Activated CD4-positive, CD25-positive, alpha-beta regulatory T cell treated with anti-CD3 and anti-CD28 coated beads, Interleukin-2, amount 50 U/mL, for 24 hours (primary cell): ENCODE results near the gene UMOD.
A peak's percentile ranks its signal among the peaks of the same experiment; 100 is the strongest.

Source experiments
- ATAC-seq, 2 donors: fragments of 150-1000 bp; cut with Tn5 transposase; one replicate each; pipeline ENCODE4 v1.10.0; 2021; ENCODE audit warnings: mild to moderate bottlenecking in 1 of 2, moderate library complexity in 1 of 2

Gene UMOD

DNA sequence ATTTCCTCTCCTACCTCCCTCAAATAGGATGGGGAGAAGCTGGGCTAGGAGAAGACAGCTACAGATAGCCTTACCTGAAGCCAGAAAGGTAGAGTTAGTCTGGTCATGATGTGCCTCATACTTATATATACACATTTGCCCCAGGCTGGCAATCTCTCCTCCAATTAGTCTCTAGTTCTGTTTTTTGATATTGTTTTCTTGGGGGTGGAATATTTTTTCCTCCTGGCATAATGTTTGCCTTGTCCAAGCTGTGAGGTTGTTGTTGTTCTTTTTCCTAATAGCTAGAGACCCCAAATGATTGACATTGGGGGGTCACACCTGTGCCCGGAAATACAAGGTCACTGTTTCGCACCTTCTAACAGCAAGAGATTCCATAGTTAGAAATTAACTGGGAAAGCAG lies at the start of gene UMOD:
Gene UMOD (minus strand): TSS at position 101 of the 400 bp plus-strand sequence. CDS start 1,978 bp downstream, outside the sequence.
- no peak for ATAC-seq

DNA sequence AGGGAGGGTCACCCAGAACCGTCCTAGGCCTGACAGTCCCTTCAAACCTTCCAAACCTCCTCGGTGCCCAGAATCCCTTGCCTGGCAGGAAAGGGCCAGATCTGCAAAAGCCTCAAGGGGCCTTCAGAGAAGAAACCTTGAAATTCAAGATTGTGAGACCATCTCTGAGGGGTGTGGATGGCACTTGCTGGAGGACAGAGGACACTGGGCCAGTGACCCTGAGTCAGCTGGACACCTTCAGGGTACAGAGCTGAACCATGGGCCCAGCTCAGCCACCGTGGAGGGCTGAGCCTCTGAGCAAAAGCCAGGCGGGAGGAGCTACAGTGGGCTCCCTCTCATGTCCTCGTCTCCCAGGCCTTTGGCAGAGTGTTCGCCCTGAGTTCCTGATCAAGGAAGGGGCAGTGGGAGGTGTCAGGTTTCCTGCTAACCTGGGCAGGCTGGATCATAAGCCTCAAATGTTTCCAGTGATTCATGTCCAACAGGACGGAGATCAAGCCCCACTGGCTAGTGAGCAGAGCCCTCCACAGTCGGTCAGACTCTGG lies 49.0 kb upstream of the UMOD start:
- ATAC-seq = no peak

DNA sequence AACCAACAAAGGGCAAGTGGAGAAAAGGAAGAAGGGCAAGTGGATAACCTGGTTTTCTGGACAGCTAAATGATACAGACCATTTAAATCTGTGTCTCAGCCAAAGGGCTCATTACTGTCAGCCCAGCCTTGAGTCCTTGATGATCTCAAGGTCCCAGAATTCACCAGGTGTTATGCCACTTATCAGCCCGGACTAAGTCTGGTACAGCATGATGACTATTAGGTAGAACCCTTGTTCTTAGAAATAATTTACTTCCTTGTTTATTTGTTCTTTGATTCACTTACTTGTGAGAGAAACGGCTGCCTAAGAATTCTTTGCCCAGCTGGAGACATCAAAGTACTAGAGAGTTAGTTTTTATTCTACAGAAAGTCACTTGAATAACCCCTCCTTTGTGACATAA lies 48.6 kb upstream of the UMOD start:
- ATAC-seq = no peak

DNA sequence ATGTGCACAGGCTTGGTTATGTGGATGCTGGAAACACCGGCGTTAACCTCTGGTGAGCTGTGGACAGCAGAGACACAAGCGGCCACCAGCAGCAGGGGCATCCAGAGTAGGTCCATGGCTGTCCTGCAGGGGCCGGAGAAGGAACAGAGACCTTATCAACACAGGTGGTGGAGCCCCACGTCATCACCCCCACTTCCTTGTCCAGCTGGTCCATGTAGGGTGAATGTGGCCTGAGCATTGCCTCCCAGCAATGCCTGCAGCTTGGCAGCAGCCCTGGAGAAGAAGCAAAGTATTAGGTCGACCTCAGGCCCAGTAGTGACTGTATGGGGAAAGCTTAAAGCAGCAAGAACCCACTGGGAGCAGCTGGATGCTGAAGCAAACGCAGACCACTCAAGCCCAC lies 46.7 kb upstream of the UMOD start:
- ATAC-seq = no peak

DNA sequence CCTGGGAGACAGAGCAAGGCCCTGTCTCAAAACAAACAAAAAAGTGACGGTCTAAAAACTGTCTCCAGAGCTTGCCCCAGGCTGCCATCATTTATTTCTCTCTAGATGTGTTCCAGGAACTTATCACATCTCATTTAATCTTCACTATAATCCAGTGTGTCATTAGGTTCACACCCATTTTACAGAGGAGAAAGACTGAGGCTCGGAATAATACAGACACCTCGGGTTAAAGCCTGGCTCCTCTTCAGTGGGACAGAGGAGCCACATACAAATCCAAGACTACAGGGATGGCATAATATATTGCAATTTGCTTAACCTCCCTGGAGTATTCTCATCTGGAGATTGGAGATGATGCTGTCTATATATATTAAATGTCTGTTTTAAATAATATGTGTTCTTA lies 46.1 kb upstream of the UMOD start:
- no peak for ATAC-seq

DNA sequence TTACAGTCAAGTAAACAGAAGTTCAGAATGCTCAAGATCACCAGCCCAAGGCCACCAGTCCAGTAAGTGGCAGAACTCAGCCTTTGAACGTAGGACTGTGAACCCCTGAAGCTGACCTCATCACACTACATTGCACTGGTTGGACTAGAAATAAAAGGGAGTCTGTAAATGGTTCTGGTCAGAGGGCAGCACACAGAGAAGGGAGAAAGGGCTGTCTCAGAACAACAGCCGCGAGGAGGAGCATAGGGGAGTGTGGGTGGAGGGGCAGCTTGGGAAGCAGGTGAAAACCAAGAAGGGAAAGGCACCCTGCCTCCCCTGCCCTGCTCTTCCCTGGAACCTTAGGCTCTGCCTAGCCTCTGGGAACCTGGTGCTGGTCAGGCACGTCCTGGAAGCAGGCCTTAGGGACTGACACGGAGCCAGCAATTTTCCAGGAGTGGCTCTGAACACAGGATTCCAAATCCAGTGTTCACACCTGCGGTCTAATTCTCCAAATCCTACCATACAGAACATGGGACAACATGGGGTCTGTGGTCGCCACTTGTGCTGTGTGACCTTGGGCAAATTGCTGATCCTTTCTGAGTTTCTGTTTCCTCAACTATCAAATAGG lies 45.1 kb upstream of the UMOD start:
- ATAC-seq = no peak

DNA sequence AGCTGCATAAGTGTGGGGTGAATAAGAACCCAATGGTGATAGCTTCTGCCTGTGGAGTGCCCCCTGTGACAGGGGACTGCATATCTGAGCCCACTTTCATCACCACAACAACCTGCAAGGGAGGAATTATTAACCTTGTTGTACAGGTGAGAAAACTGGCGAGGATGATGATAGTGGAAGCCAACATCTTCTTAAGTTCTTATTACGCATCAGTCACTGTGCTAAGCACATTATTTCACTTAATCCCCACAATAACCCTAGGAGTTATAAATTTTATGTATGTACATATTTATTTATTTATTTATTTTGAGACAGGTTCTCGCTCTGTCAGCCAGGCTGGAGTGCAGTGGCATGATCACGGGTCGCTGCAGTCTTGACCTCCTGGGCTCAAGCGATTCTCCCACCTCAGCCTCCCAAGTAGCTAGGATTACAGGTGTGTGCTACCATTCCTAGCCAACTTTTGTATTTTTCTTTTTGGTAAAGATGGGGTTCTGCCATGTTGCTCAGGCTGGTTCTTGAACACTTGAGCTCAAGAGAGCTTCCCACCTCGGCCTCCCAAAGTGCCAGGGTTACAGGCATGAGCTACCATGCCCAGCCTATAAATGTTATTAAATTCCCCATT lies 44.4 kb upstream of the UMOD start:
- no peak for ATAC-seq

DNA sequence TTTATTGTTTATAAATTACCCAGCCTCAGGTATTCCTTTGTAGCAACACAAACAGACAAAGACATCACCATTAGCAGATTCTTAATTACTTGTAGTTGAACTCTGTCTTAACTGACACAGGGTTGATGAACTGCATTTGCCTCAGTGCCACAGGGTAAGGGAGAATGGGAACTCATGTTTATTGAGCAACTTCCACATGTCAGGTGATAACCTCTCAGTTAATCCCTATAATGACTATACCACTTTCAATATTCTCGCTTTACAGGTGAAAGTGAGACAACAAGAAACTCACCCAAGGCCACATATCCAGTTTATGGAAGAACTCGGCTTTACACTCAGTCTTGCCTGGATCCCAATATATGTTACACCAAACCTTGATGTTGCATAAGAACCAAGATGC lies 43.4 kb upstream of the UMOD start:
- no peak for ATAC-seq

DNA sequence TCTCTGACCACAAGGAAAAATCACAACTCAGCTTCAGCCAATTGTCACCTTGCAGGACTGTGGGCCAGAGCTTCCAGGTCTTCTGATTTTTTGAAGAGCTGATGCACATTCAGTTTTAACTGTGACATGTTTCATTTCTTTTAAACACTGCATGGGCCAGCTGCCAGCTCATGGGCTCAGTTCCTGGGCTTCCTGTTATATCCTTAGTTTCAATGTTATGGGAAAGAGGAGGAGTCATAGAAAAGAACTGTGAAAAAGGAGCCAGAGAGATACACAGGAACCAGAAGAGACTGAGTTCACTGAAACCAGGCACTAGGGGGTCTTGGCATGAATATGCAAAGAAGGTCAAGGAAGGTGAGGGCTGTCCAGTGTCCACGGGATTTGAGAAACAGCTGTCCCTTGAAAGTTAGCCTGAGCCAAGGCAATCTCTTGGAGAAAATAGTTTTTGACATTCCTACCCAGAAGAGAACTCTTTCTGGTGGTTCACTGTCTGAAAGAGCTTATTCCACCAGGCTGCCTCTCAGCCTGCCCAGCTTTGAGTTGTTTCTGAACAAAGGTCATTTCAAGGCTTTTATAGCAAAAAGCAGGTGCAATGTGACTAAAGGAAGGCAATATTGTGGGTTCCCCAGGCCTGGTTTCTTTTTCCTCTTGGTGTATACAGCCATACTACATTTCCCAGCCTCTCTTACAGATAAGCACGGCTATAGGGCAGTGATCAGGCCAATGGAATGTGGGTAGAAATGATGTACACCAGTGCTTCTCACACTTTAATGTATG lies 41.5 kb upstream of the UMOD start:
- no peak for ATAC-seq

DNA sequence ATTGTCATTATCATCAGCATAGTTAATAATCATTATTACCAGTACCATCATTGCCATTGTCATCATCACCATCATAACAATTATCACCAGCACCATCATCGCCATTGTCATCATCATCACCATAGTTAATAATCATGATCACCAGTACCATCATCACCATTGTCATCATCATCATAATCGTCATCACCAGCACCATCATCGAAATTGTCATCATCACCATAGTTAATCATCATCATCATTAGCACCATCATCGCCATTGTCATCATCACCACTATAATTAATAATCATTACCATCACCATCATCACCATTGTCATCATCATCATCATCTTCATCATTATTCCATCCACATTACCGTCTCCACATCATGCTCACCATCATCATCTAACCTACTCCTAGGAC lies 38.5 kb upstream of the UMOD start:
- ATAC-seq = no peak

DNA sequence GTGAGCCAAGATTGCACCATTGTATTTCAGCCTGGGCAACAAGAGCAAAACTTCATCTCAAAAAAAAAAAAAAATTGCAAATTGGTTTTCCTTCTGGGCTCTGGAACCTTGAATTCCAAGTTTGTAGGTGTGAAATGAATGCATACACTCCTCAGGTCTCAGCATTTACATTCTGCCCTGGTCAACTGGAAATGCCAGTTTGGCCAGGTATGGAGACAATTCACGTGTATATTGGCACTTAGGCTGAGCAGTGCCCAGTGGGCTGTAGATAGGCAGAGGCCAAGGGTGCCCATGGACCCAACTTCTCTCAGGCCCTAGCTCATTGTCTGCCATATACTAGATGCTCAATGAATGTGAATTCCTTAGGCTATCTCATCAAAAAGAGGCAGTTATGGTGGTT lies 36.3 kb upstream of the UMOD start:
- no peak for ATAC-seq

DNA sequence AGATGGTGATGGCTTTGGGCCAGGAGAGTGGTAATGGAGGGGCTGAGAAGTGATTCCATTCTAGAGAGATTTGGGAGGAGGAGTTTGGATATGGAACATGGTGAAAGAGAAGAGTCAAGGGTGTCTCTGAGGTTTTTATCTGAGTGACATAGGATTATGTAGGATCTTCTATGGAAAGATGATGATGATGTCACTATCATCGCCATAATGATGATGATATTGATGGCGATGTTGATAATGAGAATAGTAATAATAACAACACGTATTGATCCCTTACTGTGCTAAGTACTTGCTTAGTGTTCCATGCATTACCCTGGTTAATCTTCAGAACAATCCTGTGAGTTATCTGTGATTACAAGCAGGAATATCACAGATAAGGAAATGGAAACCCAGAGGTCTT lies 35.5 kb upstream of the UMOD start:
- no peak for ATAC-seq

DNA sequence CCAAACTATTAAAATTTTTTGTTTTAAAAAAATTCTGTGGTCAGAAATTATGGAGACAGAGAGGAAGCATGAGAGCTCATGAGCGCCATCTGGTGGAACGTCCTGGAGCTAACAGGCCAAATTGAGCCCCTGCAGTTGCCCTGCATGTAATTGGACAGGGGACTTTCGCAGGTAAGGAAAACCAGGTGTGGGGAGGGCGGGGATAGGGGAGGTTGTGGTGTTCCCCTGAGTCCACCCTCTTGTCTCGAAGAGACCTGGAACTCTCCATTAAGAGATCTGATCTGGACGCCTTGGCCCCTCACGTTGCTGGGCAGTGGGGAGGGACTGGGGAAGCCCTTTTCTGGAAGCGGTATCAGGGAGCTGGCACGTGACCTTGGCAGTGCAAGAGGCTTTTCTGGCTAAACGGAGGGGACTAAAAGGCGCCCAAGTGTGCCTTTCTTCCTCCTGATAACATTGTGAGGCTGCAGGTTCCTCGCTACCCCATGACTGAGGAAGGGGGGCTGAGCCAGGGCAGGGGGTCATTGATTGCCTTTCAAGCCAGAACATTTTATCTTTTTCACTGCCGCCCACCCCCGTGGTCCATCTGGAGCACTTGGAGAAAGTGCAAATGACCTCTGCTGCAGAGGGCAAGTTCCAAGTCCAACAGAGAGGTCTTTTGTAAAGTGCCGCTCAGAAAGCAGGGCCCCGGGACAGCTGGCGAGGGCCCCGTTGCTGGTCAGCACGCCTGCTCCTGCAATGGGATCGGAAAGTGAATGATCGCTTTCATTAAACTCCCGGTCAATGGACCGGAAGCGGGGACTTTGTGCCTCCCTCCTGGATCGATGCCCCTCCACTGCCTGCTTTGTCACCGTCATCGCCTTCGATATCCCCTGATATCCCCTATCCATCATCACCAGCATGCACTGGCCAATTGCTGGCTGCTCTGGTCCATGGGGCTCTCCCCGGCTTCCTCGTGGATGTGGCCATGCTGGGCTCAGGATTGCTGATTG lies 33.6 kb upstream of the UMOD start:
- ATAC-seq = no peak

DNA sequence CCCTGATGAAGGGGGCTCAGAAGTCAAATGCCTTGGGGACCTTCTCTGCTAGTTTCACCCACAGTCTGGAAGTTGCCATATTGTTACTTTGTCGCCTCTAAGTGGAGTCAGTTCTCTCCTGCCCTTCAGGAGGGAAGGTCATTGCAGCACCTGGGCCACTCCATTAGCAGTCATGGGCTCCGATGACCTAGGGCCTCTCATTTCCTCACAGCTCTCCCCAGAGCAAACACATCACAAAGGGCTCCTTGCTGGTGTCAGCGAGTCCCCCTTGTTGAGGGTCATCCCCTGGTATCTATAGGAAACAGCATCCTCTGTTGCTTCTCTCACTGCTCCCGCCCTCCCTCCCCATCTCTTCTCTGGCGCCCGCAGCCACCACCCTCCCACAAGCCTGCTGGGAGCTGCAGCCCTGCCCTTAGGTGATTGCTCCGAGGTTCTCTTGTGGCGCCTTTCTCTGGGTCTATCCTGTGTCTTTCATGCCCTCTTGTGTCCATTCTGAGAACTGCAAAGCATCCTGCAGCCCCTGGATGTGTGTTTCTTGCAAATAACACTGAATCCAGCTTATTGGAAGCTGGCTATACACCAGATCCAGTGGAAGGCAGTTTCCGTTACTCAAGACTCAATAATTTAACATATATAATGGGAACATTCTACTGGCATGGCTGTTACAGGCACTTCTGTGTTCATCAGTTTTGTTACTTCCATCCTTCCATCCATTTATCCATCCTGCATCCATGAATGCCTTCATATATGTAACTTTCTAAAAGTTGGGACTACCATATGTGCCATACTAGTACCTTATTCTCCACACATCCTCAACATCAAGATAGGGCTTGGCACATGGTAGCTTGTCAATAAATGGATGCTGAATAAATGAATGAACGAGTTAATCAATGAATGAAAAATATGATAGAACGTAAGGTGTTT lies 30.9 kb upstream of the UMOD start:
- peak; percentile 55 to 62 for ATAC-seq

DNA sequence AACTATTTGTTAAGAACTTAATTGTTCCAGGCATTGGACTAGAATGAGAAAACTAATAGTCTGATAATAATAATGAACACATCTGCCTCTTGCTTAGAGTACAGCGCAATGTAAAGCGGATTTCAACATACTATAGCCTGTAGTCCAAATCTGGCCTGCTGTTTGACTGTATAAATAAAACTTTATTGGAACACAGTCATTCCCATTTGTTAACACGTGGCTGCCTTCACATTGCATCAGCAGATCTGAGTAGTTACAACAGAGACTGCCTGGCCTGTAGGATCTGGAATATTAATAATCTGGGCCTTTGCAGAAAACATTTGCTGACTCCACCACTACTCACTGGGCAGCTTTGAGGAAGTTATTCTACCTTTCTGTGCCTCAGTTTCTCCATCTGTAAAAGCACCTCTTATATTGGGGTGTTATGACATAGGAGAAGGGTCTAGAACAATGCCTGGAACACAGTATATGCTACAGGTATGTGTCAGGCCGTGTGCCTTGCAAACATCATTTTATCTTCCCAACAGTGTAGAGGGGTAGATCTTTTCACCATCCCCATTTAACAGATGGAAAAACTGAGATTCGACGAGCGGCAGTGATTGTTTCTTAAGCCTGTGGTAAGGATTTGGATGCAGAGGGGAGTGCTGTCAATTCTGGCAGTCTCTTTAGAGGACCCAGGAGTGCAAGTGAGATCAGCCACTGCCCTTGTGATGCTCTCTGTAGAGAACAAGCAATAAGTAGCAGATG lies 29.9 kb upstream of the UMOD start:
- ATAC-seq = no peak

DNA sequence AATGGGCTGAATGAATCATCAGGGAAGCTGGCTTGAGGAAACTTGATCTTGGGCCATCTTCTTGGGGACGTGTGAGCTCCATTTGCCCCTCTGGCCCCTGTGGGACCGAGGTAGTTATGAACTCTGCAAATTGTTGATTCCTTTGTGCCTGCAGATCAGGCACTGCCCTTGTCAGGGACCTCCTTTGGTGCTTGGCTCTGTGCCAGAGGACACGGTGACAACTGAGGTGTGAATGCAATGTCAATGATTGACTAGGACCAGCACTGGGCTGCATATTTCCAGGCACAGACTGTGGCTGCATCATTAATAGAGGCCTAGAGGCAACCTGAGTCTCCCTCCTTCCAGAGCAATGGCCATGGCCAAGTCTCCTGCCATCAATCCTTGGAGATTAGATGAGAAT lies 28.3 kb upstream of the UMOD start:
- no peak for ATAC-seq

DNA sequence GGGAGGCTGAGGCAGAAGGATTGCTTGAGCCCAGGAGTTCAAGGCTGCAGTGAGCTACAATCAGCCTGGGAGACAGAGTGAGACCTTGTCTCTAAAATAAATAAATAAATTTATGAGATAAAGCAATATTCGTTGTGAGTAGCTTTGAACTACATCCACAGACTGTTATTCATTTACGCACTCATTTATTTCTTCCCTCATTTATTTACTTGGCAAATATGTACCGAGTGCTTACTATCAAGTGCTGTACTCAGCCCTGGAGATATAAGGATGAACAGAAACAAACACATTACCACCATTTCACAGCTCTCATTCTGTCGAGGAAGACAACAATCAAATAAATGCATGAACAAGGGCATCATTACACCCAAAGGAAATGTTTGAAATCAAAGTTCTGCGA lies 24.7 kb upstream of the UMOD start:
- no peak for ATAC-seq

DNA sequence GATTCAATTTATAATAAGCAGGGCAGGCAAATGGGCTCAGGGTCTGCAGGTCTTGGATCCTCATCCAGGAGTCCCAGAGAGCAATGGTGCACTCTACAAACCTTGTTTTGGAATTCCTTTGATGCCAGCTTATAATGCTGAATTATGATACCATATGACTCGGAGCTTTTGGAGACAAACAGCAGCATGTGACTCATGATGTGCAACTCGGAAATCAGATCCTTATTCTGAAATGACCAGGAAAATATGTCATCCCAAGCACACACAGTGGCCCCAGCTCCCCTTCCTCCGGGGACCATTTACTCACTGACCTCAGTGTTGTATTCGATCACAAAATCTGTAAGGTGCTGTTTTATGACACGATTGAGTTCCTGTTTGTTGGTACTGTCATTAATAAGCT lies 20.2 kb upstream of the UMOD start:
- ATAC-seq = no peak

DNA sequence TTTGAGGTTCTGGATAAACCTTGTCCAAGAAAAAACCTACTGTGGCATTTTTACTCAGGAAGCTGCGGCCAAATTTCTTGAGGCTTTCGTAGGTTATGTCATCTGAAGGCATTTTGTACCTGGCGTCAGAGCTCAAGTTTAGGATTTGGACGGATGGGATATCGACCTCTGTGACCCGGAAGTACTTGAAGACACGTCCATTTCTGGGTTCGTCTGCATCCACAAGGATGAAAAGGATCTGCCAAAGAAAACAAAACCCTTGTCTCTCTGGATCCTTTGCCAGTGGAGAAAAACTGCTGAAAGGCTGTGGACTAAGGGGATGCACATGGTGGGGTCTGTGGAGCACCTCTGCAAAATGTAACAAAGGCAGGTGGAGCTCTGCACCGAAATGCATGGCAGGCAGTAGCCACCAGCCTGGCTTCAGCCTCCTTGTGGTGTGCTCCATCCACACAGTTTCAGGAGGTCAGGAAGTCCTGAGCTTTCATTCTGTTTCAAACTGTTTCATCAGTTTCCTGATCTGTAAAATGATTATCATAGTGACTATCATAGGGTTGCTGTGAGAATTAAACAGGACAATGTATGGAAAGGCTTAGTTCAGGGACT lies 17.0 kb upstream of the UMOD start:
- no peak for ATAC-seq

DNA sequence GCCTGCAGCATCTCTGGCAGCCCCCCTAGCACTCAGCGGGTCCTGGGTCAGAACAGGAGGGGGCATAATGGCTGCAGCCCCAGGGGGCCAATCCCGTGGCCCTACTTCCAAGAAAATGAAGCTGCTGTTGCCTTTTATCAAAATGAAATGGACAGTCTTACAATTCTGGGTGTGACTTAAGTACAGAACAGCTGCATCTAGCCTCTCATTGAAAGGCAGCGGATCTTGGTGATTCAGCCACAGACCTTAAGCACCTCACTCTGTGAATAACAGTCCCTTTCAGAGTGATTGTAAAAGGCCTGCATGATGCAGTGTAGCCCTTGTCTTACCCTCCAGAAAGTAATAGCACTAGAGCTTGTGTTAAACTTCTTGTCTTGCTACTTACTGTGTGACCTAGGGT lies 11.5 kb upstream of the UMOD start:
- ATAC-seq = no peak
